Smooth muscle cell of the brain vasculature (primary cell): ENCODE results near the gene CSF1.
A peak's percentile ranks its signal among the peaks of the same experiment; 100 is the strongest.
"Not testable (repeated sequence)": the region's sequence is repeated elsewhere in the genome, so short reads cannot be mapped to it uniquely, and the experiment has no call there.

Experiments
- DNase-seq: peaks from one replicate; pipeline ENCODE4 v3.0.0-alpha.2; 2012; ENCODE audit warnings: low read depth, low spot score

Gene CSF1, protein sequence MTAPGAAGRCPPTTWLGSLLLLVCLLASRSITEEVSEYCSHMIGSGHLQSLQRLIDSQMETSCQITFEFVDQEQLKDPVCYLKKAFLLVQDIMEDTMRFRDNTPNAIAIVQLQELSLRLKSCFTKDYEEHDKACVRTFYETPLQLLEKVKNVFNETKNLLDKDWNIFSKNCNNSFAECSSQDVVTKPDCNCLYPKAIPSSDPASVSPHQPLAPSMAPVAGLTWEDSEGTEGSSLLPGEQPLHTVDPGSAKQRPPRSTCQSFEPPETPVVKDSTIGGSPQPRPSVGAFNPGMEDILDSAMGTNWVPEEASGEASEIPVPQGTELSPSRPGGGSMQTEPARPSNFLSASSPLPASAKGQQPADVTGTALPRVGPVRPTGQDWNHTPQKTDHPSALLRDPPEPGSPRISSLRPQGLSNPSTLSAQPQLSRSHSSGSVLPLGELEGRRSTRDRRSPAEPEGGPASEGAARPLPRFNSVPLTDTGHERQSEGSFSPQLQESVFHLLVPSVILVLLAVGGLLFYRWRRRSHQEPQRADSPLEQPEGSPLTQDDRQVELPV

GRCh38 chr1:109910123-109910962 lies at the start of gene CSF1:
TSS of gene CSF1 (plus strand) at chr1:109910849. CDS start at chr1:109911024, 175 bp downstream.
- peak; percentile 71 for DNase-seq

DNA sequence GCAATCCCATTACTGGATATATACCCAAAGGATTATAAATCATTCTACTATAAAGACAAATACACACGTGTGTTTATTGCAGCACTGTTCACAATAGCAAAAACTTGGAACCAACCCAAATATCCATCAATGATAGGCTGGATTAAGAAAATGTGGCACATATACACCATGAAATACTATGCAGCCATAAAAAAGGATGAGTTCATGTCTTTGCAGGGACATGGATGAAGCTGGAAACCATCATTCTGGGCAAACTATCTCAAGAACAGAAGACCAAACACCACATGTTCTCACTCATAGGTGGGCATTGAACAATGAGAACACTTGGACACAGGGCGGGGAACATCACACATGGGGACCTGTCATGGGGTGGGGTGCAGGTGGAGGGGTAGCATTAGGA lies 49.0 kb upstream of the CSF1 start:
- DNase-seq = not testable (repeated sequence)

- no peak for DNase-seq
Measured at GRCh38 chr1:109863667-109864046, 47.0 kb upstream of the CSF1 start.

GRCh38 chr1:109864047-109864822 lies 46.4 kb upstream of the CSF1 start:
- DNase-seq = no peak

GRCh38 chr1:109864930-109865612 lies 45.6 kb upstream of the CSF1 start:
- DNase-seq = no peak

DNA sequence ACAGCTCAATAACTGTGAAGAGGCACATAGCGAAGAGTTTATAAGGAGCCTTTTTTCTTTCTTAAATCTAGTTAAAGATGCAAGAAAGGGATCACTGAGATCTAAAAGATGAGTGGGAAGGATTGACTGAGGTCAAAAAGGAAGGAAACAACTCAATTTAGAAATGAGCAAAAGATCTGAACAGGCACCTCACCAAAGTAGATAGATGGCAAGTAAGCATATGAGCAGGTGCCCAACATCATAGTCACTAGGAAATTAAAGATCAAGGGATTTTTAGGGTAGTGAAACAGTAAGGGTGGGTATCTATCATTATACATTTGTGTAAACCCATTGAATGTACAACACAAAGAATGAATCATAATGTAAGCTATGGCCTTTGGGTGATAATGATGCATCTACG lies 44.6 kb upstream of the CSF1 start:
- no peak for DNase-seq

DNA sequence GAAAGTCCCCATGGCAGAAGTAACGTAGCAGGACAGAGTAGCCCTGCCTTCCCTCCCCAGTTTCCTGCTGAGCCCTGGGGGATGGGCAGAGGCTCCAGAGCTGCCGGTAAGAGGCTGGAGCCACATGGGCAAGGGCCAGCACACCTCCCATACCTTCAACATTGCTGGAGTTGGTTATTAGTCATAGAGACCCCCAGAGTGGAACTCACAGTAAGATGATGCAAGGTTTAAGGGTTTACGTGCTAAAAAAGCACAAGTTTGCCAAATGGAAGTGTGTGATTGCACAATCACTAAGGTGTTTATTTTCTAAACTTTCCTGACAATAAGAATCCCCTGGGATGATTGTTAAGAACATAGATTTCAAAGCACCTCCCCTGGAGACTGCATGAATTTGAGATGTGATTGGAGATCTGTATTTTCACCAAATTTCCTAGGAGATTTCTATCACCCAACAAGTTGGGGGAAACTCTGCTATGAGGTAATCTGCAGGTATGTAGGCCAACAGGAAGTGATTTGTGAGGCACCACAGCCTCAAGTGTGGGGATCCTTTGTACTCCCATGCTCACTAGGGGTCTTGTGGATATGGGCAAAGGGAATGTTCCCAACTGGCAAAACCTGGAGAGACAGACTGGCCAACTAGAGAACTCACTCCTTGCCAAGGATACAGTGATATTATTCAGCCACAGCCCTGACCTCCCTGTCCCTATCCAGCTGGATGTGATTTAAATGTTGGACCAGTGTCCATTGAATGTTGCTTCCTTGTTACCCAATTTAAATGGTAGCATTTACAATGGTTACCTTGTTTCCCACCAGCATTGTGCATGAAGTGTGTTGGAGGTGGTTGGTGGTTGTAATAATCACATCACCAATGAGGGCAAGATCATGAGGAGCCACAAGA lies 37.1 kb upstream of the CSF1 start:
- DNase-seq = no peak

GRCh38 chr1:109874445-109874844 lies 36.2 kb upstream of the CSF1 start:
- DNase-seq = no peak

- no peak for DNase-seq
Measured at GRCh38 chr1:109875874-109876273, 34.8 kb upstream of the CSF1 start.

GRCh38 chr1:109876617-109877316 lies 33.9 kb upstream of the CSF1 start:
- no peak for DNase-seq

DNA sequence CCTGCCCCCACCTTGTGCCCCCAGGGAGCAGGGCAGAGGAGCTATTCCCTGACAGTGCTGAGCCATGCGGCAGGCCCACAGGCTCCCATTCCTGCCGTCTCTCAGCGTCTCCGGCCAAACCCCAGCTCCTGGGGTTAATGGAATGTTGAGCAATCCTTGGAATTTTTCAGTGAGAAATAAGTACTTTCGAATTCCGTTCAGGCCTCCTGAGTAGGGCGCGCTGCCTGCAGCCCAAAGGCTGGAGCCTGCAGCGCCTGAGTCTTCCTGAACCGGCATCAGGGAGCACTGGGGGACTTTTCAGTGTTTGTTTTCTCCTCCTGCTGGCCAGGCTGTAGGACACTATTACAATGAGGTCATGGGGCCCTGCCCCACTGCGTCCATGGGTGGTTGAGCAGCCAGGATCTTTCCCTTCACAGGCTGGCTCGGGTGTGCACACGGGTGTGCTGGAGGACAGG lies 33.3 kb upstream of the CSF1 start:
- peak; percentile 84 for DNase-seq

GRCh38 chr1:109877776-109878175 lies 32.9 kb upstream of the CSF1 start:
- DNase-seq = no peak

DNA sequence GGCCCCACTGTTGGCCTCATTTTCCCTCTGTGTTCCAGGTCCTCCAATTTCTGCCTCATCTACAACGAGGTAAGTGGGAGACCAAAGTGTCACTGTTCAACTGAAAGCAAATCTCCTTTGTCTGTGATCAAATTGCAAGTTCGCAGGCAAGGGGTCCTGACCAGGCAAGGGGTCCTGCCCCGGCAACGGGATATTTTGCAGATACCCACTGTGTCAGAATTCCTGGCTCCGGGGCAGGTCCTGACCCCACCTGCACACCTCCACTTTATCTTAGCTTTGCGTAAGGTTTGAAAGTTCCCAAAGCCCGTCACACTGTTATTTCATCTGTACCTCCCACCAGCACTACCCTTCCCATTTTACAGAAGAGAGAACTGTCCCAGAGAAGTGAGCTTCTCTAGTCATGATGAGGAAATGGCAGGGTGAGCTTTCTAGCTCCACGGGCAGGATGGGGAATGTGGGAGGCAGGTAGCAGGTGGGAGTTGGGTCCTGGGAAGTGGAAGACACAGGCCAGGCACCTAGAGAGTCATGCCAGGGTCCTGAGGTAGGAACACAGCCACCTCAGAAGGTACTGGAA lies 32.0 kb upstream of the CSF1 start:
- DNase-seq = no peak

GRCh38 chr1:109879371-109879770 lies 31.3 kb upstream of the CSF1 start:
- not testable (repeated sequence) for DNase-seq

GRCh38 chr1:109879881-109880525 lies 30.6 kb upstream of the CSF1 start:
- no peak for DNase-seq

- no peak for DNase-seq
Measured at GRCh38 chr1:109880971-109881894, 29.4 kb upstream of the CSF1 start.

GRCh38 chr1:109881906-109882287 lies 28.8 kb upstream of the CSF1 start:
- no peak for DNase-seq
